Neural progenitor cell (in vitro differentiated cells): ENCODE results near the gene ARF3. TPM values are rescaled to one million over a fixed set of nuclear protein-coding genes. Genes with fewer than 3 reads are reported as not detected.

ENCODE experiments used
- DNase-seq: peaks from one replicate; pipeline ENCODE4 v3.0.0-alpha.2; 2016; ENCODE audit warnings: low spot score
- H2AFZ ChIP-seq: fragments of 200-600 bp; sonication (generic); replicated peaks from 2 replicates; pipeline ENCODE4 v1.6.1; 2016; ENCODE audit warnings: antibody characterized with exemption
- H3F3A ChIP-seq: fragments of 200-600 bp; sonication (generic); 2 replicates; pipeline ENCODE4 v1.6.1; 2016; ENCODE audit warnings: antibody characterized with exemption, low read depth
- H3K27ac ChIP-seq: fragments of 200-600 bp; sonication (generic); 2 replicates; pipeline ENCODE4 v1.5.1; 2016; ENCODE audit warnings: mild to moderate bottlenecking
- H3K27me3 ChIP-seq: fragments of 200-600 bp; sonication (generic); 2 replicates; pipeline ENCODE4 v1.6.1; 2016; ENCODE audit warnings: mild to moderate bottlenecking, moderate library complexity
- H3K36me3 ChIP-seq: fragments of 200-600 bp; sonication (generic); 2 replicates; pipeline ENCODE4 v1.5.1; 2016
- H3K4me1 ChIP-seq: fragments of 200-600 bp; sonication (generic); 2 replicates; pipeline ENCODE4 v1.6.1; 2016; ENCODE audit warnings: mixed run types
- H3K4me2 ChIP-seq: fragments of 200-600 bp; sonication (generic); 2 replicates; pipeline ENCODE4 v1.6.1; 2016
- H3K4me3 ChIP-seq: fragments of 200-600 bp; sonication (generic); 2 replicates; pipeline ENCODE4 v1.5.1; 2016
- H3K79me2 ChIP-seq: fragments of 200-600 bp; sonication (generic); 2 replicates; pipeline ENCODE4 v1.6.1; 2016; ENCODE audit warnings: low read depth
- H3K9ac ChIP-seq: fragments of 200-600 bp; sonication (generic); 2 replicates; pipeline ENCODE4 v1.6.1; 2016
- H3K9me3 ChIP-seq: fragments of 200-600 bp; sonication (generic); 2 replicates; pipeline ENCODE4 v1.5.1; 2016; ENCODE audit warnings: low read depth
- H4K20me1 ChIP-seq: fragments of 200-600 bp; sonication (generic); 2 replicates; pipeline ENCODE4 v1.6.1; 2016; ENCODE audit warnings: low read depth
- H3K27ac Mint-ChIP-seq: 3 replicates; pipeline ENCODE4 v1.8.0; 2021; ENCODE audit warnings: mixed read lengths
- H3K27me3 Mint-ChIP-seq: 2 replicates; pipeline ENCODE4 v1.8.0; 2022; ENCODE audit warnings: low read depth, mild to moderate bottlenecking, inconsistent platforms, moderate library complexity, mixed read lengths; ENCODE audit not compliant: insufficient read depth
- H3K36me3 Mint-ChIP-seq: 3 replicates; pipeline ENCODE4 v1.8.0; 2021; ENCODE audit warnings: mixed read lengths
- H3K4me1 Mint-ChIP-seq: 3 replicates; pipeline ENCODE4 v1.8.0; 2021; ENCODE audit warnings: mixed read lengths
- H3K4me3 Mint-ChIP-seq: 3 replicates; pipeline ENCODE4 v1.8.0; 2021; ENCODE audit warnings: mild to moderate bottlenecking, moderate library complexity, mixed read lengths
- H3K9me3 Mint-ChIP-seq: 3 replicates; pipeline ENCODE4 v1.8.0; 2020; ENCODE audit warnings: mixed read lengths
- EZH2 ChIP-seq: fragments of 200-600 bp; sonication (generic); IDR thresholded peaks from 2 replicates; pipeline ENCODE4 v1.6.1; 2017; ENCODE audit warnings: antibody characterized with exemption, mild to moderate bottlenecking, moderate library complexity
- EZH2phosphoT487 ChIP-seq: fragments of 200-600 bp; sonication (generic); IDR thresholded peaks from 2 replicates; pipeline ENCODE4 v1.6.1; 2017; ENCODE audit warnings: antibody characterized with exemption
- total RNA-seq: library from RNA; depleted of rRNA; stranded (reverse); fragments of >200 nt; gene quantifications from 2 replicates; pipeline ENCODE4 v1.2.3, GENCODE V29; 2015; ENCODE audit warnings: low replicate concordance
- TF ChIP-seq, protein P1 (sequence below): fragments of 200-600 bp; sonication (generic); IDR thresholded peaks from 2 replicates; pipeline ENCODE4 v1.5.1; 2017; ENCODE audit warnings: antibody characterized with exemption, mild to moderate bottlenecking

The ARF3 gene
- total RNA-seq, 1 donor from 2014 or later, result 84.1 TPM

DNA sequence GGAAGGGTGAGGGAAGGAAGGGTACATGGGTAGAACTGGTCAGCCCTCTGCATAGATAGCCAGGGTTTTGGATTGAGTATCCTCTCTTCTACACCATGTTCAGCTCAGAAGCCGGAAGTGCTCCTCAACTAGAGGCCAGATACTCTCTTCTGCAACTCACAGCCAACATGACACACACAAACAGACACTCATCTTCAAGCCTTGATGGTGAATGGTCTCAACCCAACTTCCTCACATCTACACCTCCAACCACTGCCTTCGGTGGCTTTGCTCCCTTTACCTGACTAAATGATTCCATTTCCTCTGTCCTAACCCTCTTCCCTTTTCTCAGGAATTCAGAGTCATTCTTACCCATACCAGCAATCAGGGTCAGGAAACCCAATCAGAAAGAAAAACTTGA, 24.4 kb downstream of the ARF3 start:
- DNase-seq, result no peak
- no peaks in the 10 kb centered on the region for H3K9me3 Mint-ChIP-seq

GRCh38 chr12:48930475-48930874, 26.8 kb downstream of the ARF3 start:
- no peak overlapping the region for H3K9ac ChIP-seq
- no peaks in the 10 kb centered on the region for H3K9me3 ChIP-seq
- no peak overlapping the region for H3K4me3 ChIP-seq
- DNase-seq, result no peak
- Mint-ChIP-seq H3K4me1 (no peaks in the 10 kb centered on the region), H3K36me3 (peaks cover 38% of the 10 kb centered on the region), H3K27me3 (no peaks in the 10 kb centered on the region), H3K4me3 (no peak overlapping the region), H3K27ac (no peak overlapping the region), H3K9me3 (no peaks in the 10 kb centered on the region)
- no peak overlapping the region for H3K4me2 ChIP-seq
- H3K27me3 ChIP-seq, result no peaks in the 10 kb centered on the region
- TF ChIP-seq, protein P1, sequence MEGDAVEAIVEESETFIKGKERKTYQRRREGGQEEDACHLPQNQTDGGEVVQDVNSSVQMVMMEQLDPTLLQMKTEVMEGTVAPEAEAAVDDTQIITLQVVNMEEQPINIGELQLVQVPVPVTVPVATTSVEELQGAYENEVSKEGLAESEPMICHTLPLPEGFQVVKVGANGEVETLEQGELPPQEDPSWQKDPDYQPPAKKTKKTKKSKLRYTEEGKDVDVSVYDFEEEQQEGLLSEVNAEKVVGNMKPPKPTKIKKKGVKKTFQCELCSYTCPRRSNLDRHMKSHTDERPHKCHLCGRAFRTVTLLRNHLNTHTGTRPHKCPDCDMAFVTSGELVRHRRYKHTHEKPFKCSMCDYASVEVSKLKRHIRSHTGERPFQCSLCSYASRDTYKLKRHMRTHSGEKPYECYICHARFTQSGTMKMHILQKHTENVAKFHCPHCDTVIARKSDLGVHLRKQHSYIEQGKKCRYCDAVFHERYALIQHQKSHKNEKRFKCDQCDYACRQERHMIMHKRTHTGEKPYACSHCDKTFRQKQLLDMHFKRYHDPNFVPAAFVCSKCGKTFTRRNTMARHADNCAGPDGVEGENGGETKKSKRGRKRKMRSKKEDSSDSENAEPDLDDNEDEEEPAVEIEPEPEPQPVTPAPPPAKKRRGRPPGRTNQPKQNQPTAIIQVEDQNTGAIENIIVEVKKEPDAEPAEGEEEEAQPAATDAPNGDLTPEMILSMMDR, result no peak
- TF ChIP-seq EZH2phosphoT487 (no peak), EZH2 (no peak)
- H2AFZ ChIP-seq, result no peak overlapping the region
- H3K4me1 ChIP-seq, result no peaks in the 10 kb centered on the region
- H3K79me2 ChIP-seq, result no peaks in the 10 kb centered on the region
- H3K36me3 ChIP-seq, result peaks cover 5% of the 10 kb centered on the region
- peaks cover 51% of the 10 kb centered on the region for H4K20me1 ChIP-seq
- no peak overlapping the region for H3K27ac ChIP-seq
- peaks cover 26% of the 10 kb centered on the region for H3F3A ChIP-seq

More for the DNA sequence above, 24.4 kb downstream of the ARF3 start:
- H3K4me1 ChIP-seq, result no peaks in the 10 kb centered on the region
- no peak overlapping the region for H3K4me2 ChIP-seq
- no peak overlapping the region for H3K4me3 Mint-ChIP-seq
- no peaks in the 10 kb centered on the region for H3K4me1 Mint-ChIP-seq
- no peak overlapping the region for H3K27ac ChIP-seq
- H3K9ac ChIP-seq, result no peak overlapping the region
- H4K20me1 ChIP-seq, result peaks cover 53% of the 10 kb centered on the region
- no peaks in the 10 kb centered on the region for H3K27me3 Mint-ChIP-seq
- peaks cover 5% of the 10 kb centered on the region for H3K36me3 ChIP-seq
- H3K27ac Mint-ChIP-seq, result no peak overlapping the region
- H3K4me3 ChIP-seq, result no peak overlapping the region
- TF ChIP-seq, protein P1, result no peak
- no peak for TF ChIP-seq EZH2
- TF ChIP-seq EZH2phosphoT487, result no peak
- H3K79me2 ChIP-seq, result peaks cover 8% of the 10 kb centered on the region
- H3F3A ChIP-seq, result peaks cover 18% of the 10 kb centered on the region
- H2AFZ ChIP-seq, result no peak overlapping the region
- H3K36me3 Mint-ChIP-seq, result peaks cover 33% of the 10 kb centered on the region
- H3K27me3 ChIP-seq, result no peaks in the 10 kb centered on the region
- H3K9me3 ChIP-seq, result no peaks in the 10 kb centered on the region

DNA sequence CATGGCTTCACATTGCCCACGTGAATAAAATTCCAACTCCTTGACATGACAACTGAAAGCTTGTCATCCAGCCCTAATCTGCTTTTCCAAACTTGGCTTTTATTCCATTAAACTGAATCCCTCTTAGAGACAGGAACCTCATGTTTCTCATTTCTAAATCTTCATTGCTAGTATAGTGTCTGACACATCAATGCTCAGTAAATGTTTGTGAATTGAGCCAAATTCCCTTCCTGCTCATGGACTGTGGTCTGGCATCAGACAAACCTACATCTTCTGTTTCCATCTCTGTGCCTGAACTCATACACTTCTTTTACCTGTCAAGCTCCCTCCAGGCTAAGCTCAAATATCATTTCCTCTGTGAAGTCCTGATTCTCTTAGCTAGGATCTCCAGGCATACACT, 27.7 kb downstream of the ARF3 start:
- H3K36me3 Mint-ChIP-seq, result peaks cover 35% of the 10 kb centered on the region

More for the DNA sequence above, 27.7 kb downstream of the ARF3 start:
- Histone ChIP-seq H3K27ac (no peak overlapping the region), H3K79me2 (no peaks in the 10 kb centered on the region), H4K20me1 (peaks cover 48% of the 10 kb centered on the region), H3F3A (peaks cover 27% of the 10 kb centered on the region), H3K4me2 (no peak overlapping the region), H2AFZ (no peak overlapping the region), H3K9ac (no peak overlapping the region), H3K4me1 (no peaks in the 10 kb centered on the region), H3K9me3 (no peaks in the 10 kb centered on the region), H3K4me3 (no peak overlapping the region), H3K36me3 (peaks cover 5% of the 10 kb centered on the region), H3K27me3 (no peaks in the 10 kb centered on the region)
- H3K27ac Mint-ChIP-seq, result no peak overlapping the region
- H3K4me1 Mint-ChIP-seq, result no peaks in the 10 kb centered on the region
- DNase-seq, result no peak
- no peaks in the 10 kb centered on the region for H3K9me3 Mint-ChIP-seq
- TF ChIP-seq, protein P1, result no peak
- TF ChIP-seq EZH2, result no peak
- TF ChIP-seq EZH2phosphoT487, result no peak
- H3K27me3 Mint-ChIP-seq, result no peaks in the 10 kb centered on the region
- H3K4me3 Mint-ChIP-seq, result no peak overlapping the region
